ENCODE measurements around the gene RAD18.

Gene RAD18

DNA sequence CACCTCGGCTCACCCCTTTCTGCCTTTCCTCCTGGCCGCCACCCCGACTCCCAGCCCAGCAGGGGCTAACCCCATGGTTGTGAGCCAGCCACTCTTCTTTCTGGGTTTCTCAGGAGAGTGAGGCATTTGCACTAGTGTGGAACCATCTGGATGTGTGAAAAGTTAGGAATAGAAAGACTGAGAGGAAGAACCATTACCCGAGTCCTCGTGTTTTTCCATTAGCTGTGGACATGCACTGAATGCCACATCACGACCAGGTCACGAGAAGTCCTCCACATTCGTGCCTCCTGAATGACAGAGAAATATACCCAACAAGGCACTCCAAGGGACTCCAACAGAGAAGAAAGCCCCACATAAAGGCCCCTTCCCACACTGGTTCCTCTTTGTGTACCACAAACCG, 18.0 kb upstream of the RAD18 start:
- Mint-ChIP-seq H3K4me3 (no peak overlapping the region), H3K27me3 (peaks cover 16% of the 10 kb centered on the region), H3K36me3 (peaks cover 2% of the 10 kb centered on the region), H3K9me3 (peaks cover 1% of the 10 kb centered on the region), H3K27ac (no peak overlapping the region), H3K4me1 (no peaks in the 10 kb centered on the region)
- ATAC-seq (ENCODE audit: low read depth) (no peak), DNase-seq (ENCODE audit: low spot score in 2 of 2) (no peak)

DNA sequence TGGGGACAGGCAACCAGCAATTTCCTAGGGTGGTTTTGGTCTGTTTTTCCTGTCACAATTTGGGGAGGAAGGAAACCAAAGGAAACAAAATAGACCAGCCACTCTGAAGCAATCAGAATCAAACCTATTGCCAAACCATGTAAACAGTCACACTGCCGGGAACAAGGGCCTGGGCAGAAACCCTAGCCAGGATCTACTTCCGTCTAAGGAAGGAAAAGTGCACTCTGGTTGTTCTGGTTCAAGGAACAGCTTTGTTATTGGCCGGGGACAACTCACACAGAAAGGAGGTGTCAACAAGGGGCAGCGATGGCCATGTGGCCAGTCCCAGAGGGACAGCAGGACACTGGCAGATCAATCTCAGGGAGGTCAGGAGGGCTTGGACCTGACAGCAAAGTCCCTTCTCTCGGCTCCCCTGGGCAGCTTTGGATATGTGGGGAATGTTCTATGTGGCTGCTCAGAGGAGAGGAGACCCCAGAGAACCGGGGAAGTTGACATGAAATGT, 17.5 kb upstream of the RAD18 start:
- no peak for DNase-seq (ENCODE audit: low spot score in 2 of 2)
- ATAC-seq (ENCODE audit: low read depth) = no peak
- peaks cover 2% of the 10 kb centered on the region for H3K36me3 Mint-ChIP-seq
- H3K27me3 Mint-ChIP-seq = peaks cover 16% of the 10 kb centered on the region
- H3K4me3 Mint-ChIP-seq = no peak overlapping the region
- H3K27ac Mint-ChIP-seq = no peak overlapping the region
- no peaks in the 10 kb centered on the region for H3K4me1 Mint-ChIP-seq
- peaks cover 1% of the 10 kb centered on the region for H3K9me3 Mint-ChIP-seq

DNA sequence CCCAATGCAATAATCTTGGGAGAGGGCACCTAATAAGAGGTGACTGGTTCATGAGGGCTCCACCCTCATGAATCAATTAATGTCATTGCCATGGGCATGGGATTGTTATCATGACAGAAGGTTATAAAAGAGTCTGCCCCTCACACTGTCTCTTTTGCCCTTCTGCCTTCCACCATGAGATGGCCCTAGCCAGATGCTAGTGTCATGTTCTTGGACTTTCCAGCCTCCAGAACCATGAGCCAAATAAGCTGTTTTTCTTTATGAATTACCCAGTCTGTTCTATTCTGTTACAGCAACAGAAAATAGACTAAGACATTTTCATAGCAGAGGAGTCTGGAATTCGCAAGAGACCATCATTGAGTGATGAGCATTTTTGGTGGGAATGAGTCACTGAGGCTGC, 16.0 kb upstream of the RAD18 start:
- peaks cover 16% of the 10 kb centered on the region for H3K27me3 Mint-ChIP-seq
- peaks cover 1% of the 10 kb centered on the region for H3K9me3 Mint-ChIP-seq
- no peaks in the 10 kb centered on the region for H3K4me1 Mint-ChIP-seq
- ATAC-seq (ENCODE audit: low read depth) = no peak
- no peak for DNase-seq (ENCODE audit: low spot score in 2 of 2)
- H3K4me3 Mint-ChIP-seq = no peak overlapping the region
- peaks cover 2% of the 10 kb centered on the region for H3K36me3 Mint-ChIP-seq
- H3K27ac Mint-ChIP-seq = no peak overlapping the region

DNA sequence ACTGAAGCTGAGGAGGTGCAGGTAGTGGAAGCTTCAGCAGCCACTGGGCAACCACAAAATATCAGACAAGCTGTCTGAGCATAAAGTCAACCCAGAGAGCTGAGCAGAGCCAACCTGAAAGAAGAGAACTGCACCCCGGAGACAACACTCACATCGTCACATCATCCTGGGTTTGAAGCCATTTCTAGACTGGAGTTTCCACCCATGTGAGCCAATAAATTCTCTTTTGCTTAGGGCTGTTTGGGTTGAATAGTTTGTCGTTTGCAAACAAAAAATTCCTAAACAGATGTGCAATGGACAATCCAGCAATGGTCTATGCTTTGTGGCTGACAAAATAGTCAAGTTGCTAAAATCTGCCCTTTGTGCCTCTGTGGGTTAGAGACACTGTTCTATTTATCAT, 15.3 kb upstream of the RAD18 start:
- DNase-seq (ENCODE audit: low spot score in 2 of 2) (no peak), ATAC-seq (ENCODE audit: low read depth) (no peak)
- peaks cover 2% of the 10 kb centered on the region for H3K36me3 Mint-ChIP-seq
- H3K4me1 Mint-ChIP-seq = no peaks in the 10 kb centered on the region
- peaks cover 1% of the 10 kb centered on the region for H3K9me3 Mint-ChIP-seq
- H3K27me3 Mint-ChIP-seq = peaks cover 13% of the 10 kb centered on the region
- no peak overlapping the region for H3K4me3 Mint-ChIP-seq
- no peak overlapping the region for H3K27ac Mint-ChIP-seq

DNA sequence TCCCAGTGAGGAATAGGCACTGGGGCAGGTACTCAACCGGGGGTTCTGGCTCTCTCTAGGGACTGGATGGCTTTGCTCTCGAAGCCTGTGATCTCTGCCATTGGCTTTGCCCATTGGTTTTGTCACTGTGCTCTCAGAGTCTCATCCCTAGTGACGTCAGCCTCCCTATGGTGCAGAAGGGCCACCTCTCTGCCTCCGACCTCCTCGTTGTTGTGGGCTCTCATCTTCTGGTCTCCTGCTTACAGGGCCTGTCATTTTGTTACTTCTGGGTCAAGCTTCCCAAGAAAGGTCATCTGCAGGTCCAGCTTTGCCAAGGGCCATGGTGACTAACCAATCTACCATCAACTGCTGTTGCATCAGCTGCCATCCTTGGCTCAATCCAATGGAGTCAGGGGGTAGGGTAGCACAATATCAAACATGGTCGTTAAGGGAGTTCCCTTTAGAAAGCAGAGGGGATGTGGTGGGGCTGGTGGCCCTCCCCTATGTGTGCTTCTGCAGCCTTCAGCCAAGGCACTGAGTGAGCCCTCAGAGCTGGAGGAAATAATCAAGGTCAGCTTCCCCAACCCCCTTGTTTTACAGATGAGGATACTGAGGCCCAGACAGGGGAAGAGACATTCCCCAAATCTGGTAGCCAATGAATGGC, 13.4 kb upstream of the RAD18 start:
- no peak for ATAC-seq (ENCODE audit: low read depth)
- Mint-ChIP-seq H3K4me3 (no peak overlapping the region), H3K27me3 (peaks cover 10% of the 10 kb centered on the region), H3K9me3 (peaks cover 1% of the 10 kb centered on the region), H3K4me1 (no peaks in the 10 kb centered on the region), H3K36me3 (peaks cover 2% of the 10 kb centered on the region), H3K27ac (no peak overlapping the region)
- no peak for DNase-seq (ENCODE audit: low spot score in 2 of 2)

DNA sequence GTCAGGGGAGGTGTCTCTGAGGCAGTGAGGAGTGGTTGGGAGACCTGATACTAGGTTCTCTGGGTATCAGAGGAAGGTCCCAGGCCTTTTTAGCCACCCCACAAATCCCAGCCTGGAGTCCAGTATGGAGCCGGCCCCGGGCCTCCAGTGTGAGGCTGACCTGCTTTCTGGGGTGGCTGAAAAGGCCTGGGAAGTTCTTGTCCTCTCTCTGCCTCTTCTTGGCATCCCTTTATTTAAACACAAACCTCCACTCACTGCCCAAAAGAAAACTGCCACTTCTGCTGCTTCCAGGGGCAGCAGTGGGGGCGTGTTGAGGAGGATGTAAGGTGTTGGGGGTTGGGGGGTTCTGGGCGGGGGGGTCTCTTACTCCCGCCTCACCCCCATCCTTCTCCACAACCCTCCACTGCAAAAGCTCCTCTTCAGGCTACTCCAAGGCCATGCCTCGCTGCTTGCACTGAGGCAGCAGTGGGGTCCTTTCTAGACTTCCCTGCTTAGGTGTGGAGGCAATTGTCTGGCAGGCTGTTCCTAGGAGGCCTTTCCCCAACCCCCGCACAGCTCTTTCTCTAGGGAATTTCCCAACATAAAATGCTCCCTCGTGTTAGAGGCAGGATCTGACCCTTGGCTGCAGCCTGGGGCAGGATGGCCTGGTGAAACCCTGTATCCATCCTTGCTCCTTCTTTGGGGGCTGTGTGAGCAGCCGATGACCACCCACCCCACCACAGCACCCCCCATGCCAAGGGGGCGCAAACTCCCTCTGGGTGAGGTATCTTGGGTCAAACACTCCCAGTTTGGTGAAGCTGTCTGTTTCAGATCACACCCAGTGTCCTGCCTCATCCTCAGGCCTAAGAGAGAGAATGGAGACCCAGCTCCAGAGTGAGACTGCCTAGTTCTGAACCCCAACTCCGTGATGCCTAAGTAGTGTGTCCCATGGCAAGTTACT, 12.1 kb upstream of the RAD18 start:
- no peak for ATAC-seq (ENCODE audit: low read depth)
- Mint-ChIP-seq H3K27ac (no peak overlapping the region), H3K4me1 (no peaks in the 10 kb centered on the region), H3K27me3 (peaks cover 8% of the 10 kb centered on the region), H3K36me3 (peaks cover 2% of the 10 kb centered on the region), H3K9me3 (peaks cover 1% of the 10 kb centered on the region), H3K4me3 (no peak overlapping the region)
- DNase-seq (ENCODE audit: low spot score in 2 of 2) = no peak

DNA sequence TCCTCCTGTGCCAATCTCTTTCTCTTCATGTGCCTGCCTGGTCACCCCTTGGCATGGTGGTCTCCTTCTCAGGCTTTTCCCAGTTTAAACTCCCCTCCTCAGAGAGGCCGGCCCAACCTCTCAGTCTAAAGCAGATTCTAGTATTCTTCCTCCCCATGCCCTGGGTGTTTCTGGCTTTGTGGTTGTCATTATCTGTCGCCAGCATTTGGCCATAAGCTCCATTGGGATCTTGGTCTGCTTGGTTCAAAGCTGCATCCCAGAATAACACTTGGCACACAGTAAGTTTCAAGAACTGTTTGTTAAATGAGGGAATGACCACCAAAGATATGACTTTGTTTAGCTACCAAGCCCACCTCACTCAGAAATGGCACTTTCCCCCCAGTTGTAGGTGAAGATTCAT, 11.2 kb upstream of the RAD18 start:
- Mint-ChIP-seq H3K9me3 (peaks cover 1% of the 10 kb centered on the region), H3K27ac (no peak overlapping the region), H3K4me3 (no peak overlapping the region), H3K4me1 (no peaks in the 10 kb centered on the region), H3K36me3 (peaks cover 2% of the 10 kb centered on the region), H3K27me3 (peaks cover 7% of the 10 kb centered on the region)
- no peak for ATAC-seq (ENCODE audit: low read depth)
- no peak for DNase-seq (ENCODE audit: low spot score in 2 of 2)

DNA sequence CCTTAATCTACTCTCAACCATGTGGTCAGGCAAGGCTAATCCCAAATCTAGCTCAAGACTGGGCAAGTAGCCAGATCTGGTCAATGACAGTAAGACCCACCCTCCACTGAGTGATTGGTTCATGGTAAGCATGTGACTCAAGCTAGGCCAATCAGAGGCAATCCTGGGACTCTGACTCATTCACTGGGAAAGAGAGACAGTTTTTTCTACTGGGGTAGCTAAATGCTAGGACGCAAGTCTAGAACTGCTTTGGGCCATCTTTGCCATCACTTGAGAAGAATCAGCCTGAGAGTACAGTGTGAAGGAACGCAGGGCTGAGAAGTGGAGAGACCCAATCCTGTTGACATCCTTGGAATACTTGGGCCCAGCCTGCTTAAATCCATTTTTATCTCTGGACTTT, 9.4 kb upstream of the RAD18 start:
- H3K27ac Mint-ChIP-seq = no peak overlapping the region
- no peak for DNase-seq (ENCODE audit: low spot score in 2 of 2)
- no peak overlapping the region for H3K4me3 Mint-ChIP-seq
- no peak for ATAC-seq (ENCODE audit: low read depth)
- H3K27me3 Mint-ChIP-seq = peaks cover 7% of the 10 kb centered on the region
- no peaks in the 10 kb centered on the region for H3K4me1 Mint-ChIP-seq
- no peaks in the 10 kb centered on the region for H3K36me3 Mint-ChIP-seq
- H3K9me3 Mint-ChIP-seq = no peaks in the 10 kb centered on the region

DNA sequence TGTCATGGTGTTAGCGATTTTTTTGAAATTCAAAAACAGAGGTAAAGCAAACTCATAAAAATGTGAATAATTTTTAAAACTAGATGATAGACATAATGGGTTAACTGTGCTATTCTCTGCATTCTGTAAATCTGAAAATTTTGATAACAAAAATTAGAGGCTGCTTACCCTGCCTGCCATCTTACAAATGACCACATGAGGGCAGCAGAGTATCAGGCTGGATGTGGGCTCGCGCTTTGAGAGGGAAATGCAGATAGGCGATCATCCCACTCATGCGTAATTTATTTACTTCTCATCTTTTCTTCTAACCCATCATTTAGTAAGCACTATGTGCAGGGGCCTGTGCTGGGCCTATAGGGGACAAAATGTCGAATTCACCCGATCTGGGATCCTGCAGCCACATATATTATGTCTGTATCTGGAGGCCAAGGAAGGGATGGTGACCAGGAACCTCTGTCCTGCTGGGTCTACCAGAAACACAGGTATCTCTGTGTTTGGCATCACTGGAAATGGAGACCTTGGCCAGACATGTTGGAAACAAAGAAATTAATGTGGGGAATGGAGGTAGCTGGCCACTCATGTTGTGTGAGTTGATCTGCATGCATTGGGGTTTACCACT, 7.8 kb upstream of the RAD18 start:
- ATAC-seq (ENCODE audit: low read depth) (peak; percentile 82), DNase-seq (ENCODE audit: low spot score in 2 of 2) (peak; percentile 69 to 72)
- H3K27ac Mint-ChIP-seq = no peak overlapping the region
- H3K36me3 Mint-ChIP-seq = peaks cover 2% of the 10 kb centered on the region
- H3K9me3 Mint-ChIP-seq = no peaks in the 10 kb centered on the region
- H3K27me3 Mint-ChIP-seq = peaks cover 7% of the 10 kb centered on the region
- H3K4me3 Mint-ChIP-seq = no peak overlapping the region
- no peaks in the 10 kb centered on the region for H3K4me1 Mint-ChIP-seq

DNA sequence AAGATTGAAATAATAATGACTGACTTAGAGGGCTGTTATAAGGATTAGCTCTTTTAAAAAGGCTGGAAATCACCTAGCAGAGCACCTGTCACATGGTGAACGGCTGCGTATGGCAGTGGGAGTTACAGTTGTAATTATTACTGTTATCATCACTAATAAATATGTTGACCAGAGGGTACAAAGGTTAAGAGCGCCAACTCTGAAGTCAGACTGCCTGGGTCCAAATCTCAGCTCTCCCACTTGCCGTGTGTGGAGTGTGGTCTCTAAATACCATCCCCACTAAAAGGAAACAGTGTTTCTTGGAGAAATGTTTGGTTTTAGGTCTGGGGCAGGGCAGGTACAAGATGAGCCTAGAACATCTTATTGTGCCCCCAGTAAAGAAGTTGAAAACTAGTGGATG, 6.0 kb upstream of the RAD18 start:
- DNase-seq (ENCODE audit: low spot score in 2 of 2) = no peak
- H3K27me3 Mint-ChIP-seq = peaks cover 7% of the 10 kb centered on the region

DNA sequence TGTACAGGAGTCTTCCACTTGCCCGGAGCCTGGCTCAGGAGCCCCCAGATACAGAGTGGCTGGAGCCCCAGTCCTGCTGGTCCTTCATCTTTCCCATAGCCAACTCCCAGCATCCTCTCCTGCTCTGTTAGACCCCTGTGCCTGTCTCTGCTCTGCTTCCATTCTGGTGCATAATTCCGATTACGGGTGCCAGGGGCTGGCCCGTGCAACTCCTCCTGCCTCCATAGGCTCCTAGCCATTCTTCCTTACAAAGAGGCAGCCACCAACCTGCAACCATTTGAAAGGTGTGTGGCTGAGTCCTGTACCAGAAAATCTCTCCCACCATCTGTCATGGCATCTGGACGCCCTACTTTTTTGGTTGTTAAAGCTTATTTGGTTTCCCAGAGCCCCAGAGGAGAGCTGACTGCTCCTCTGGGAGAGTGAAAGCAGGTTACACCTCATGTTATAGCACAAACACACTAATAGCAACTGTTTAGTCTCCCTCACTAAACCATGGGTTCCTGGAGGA, 5.2 kb upstream of the RAD18 start:
- ATAC-seq (ENCODE audit: low read depth) (no peak), DNase-seq (ENCODE audit: low spot score in 2 of 2) (no peak)
- Mint-ChIP-seq H3K4me3 (no peak overlapping the region), H3K27ac (no peak overlapping the region), H3K36me3 (peaks cover 2% of the 10 kb centered on the region), H3K9me3 (no peaks in the 10 kb centered on the region), H3K27me3 (peaks cover 7% of the 10 kb centered on the region), H3K4me1 (peaks cover 3% of the 10 kb centered on the region)

More for the DNA sequence above, 6.0 kb upstream of the RAD18 start:
- Mint-ChIP-seq H3K9me3 (no peaks in the 10 kb centered on the region), H3K4me1 (no peaks in the 10 kb centered on the region), H3K4me3 (no peak overlapping the region), H3K36me3 (peaks cover 2% of the 10 kb centered on the region), H3K27ac (no peak overlapping the region)
- ATAC-seq (ENCODE audit: low read depth) = no peak

DNA sequence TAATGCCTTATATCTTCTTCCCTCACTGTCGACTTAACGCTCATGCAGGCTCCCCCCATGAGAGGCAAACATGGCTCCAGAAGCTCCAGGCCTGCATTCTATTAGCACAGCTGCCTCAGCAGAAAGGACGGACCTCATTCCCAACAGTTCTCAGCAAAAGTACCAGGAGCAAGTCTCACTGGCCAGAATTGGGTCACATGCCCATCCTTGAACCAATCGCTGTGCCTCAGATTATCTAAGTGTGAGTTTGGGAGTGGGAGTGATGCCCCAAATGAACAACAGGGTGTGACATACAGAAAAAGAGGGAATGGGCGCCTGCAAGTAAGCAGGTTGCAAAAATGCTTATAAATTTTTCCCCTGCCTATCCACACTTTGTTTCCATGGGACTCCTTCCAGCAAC, 4.3 kb upstream of the RAD18 start:
- DNase-seq (ENCODE audit: low spot score in 2 of 2) (no peak), ATAC-seq (ENCODE audit: low read depth) (no peak)
- no peak overlapping the region for H3K27ac Mint-ChIP-seq
- peaks cover 5% of the 10 kb centered on the region for H3K4me1 Mint-ChIP-seq
- H3K36me3 Mint-ChIP-seq = peaks cover 2% of the 10 kb centered on the region
- peaks cover 6% of the 10 kb centered on the region for H3K27me3 Mint-ChIP-seq
- no peak overlapping the region for H3K4me3 Mint-ChIP-seq
- no peaks in the 10 kb centered on the region for H3K9me3 Mint-ChIP-seq

DNA sequence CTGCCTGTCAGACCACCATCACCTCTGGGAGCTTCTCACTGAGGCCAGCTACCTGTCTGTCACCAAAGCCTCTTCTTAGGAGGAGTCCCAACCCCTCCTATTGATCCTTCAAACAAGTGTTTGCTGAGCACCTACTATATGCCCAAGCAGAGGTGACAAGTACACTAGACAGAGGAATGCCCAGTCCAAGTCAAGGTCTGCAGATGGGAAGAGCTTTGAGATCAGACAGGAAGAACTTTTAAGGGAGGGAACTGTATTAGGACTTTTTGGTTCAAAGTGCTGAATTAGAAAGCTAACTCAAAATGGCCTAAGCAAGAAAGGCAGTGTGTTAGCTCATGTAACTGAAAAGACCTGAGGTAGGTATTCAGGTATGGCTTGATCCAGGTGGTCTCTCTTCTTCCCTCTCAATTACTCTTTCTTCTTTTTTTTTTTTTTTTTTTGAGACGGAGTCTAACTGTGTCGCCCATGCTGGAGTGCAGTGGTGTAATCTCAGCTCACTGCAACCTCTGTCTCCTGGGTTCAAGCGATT, 3.6 kb upstream of the RAD18 start:
- Mint-ChIP-seq H3K4me1 (peaks cover 9% of the 10 kb centered on the region), H3K36me3 (peaks cover 2% of the 10 kb centered on the region), H3K27me3 (peaks cover 5% of the 10 kb centered on the region), H3K4me3 (no peak overlapping the region), H3K9me3 (no peaks in the 10 kb centered on the region), H3K27ac (no peak overlapping the region)
- ATAC-seq (ENCODE audit: low read depth) = no peak
- no peak for DNase-seq (ENCODE audit: low spot score in 2 of 2)

Data from memory B cell (primary cell).